HepG2 (cell line): ENCODE measurements around the gene CHST11.

ENCODE experiments used
- BHLHE40 ChIP-seq: IDR thresholded peaks from 2 replicates; pipeline ENCODE4 v1.6.1; 2011; ENCODE audit warnings: low read length, improper control_type of control experiment
- CEBPB ChIP-seq: IDR thresholded peaks from 2 replicates; pipeline ENCODE4 v1.6.1; 2011; ENCODE audit warnings: low read depth, low read length, improper control_type of control experiment, borderline replicate concordance
- CTCF ChIP-seq: sonication (generic); formaldehyde crosslinking; IDR thresholded peaks from 2 replicates; pipeline ENCODE4 v1.5.0; 2020; ENCODE audit warnings: mild to moderate bottlenecking, missing genetic modification reagents, moderate library complexity
- EZH2 ChIP-seq: conservative IDR thresholded peaks from 2 replicates; pipeline ENCODE4 v1.6.1; 2012; ENCODE audit warnings: mild to moderate bottlenecking, low read depth, low read length, moderate library complexity
- TAF1 ChIP-seq: sonication (generic); formaldehyde crosslinking; IDR thresholded peaks from 2 replicates; pipeline ENCODE4 v1.4.0; 2020; ENCODE audit warnings: missing genetic modification reagents
- ZNF274 ChIP-seq: sonication (generic); formaldehyde crosslinking; IDR thresholded peaks from 2 replicates; pipeline ENCODE4 v1.5.1; 2020; ENCODE audit warnings: mild to moderate bottlenecking, missing genetic modification reagents
- ZNF318 ChIP-seq: sonication (generic); formaldehyde crosslinking; IDR thresholded peaks from 2 replicates; pipeline ENCODE4 v1.4.0; 2020; ENCODE audit warnings: mild to moderate bottlenecking, missing genetic modification reagents
- ZNF569 ChIP-seq: sonication (generic); formaldehyde crosslinking; IDR thresholded peaks from 2 replicates; pipeline ENCODE4 v1.5.0; 2020; ENCODE audit warnings: mild to moderate bottlenecking, missing genetic modification reagents, moderate library complexity, borderline replicate concordance
- TF ChIP-seq, protein P1 (sequence below): sonication (generic); formaldehyde crosslinking; IDR thresholded peaks from 2 replicates; pipeline ENCODE4 v1.9.0; 2021; ENCODE audit warnings: missing genetic modification reagents, borderline replicate concordance

- TF ChIP-seq CEBPB (no peak), TAF1 (CRISPR knock-in tag) (no peak), ZNF569 (CRISPR knock-in tag) (no peak), EZH2 (no peak), ZNF274 (CRISPR knock-in tag) (no peak), CTCF (CRISPR knock-in tag) (no peak), BHLHE40 (no peak), ZNF318 (CRISPR knock-in tag) (no peak)
- TF ChIP-seq, protein P1, sequence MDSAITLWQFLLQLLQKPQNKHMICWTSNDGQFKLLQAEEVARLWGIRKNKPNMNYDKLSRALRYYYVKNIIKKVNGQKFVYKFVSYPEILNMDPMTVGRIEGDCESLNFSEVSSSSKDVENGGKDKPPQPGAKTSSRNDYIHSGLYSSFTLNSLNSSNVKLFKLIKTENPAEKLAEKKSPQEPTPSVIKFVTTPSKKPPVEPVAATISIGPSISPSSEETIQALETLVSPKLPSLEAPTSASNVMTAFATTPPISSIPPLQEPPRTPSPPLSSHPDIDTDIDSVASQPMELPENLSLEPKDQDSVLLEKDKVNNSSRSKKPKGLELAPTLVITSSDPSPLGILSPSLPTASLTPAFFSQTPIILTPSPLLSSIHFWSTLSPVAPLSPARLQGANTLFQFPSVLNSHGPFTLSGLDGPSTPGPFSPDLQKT, result no peak
These were observed 246.6 kb downstream of the CHST11 start for GRCh38 chr12:104703372-104703771.
